HepG2 (cell line): ENCODE results near the gene TFE3. TPM values are rescaled to one million over a fixed set of nuclear protein-coding genes. Genes with fewer than 3 reads are reported as not detected.
A peak's percentile ranks its signal among the peaks of the same experiment; 100 is the strongest.

Experiments
- CSRNP2 ChIP-seq: sonication (generic); formaldehyde crosslinking; conservative IDR thresholded peaks from 2 replicates; pipeline ENCODE4 v1.8.0; 2022; ENCODE audit warnings: low read depth, missing genetic modification reagents
- FIP1L1 ChIP-seq: fragments of 200-400 bp; formaldehyde crosslinking; IDR thresholded peaks from 2 replicates; pipeline ENCODE4 v1.6.1; 2018; ENCODE audit warnings: low read depth, mild to moderate bottlenecking, low read length, moderate library complexity, borderline replicate concordance; ENCODE audit not compliant: insufficient read depth
- GFI1 ChIP-seq: sonication (generic); formaldehyde crosslinking; IDR thresholded peaks from 2 replicates; pipeline ENCODE4 v1.5.0; 2020; ENCODE audit warnings: missing genetic modification reagents, mild to moderate bottlenecking, borderline replicate concordance
- HIC2 ChIP-seq: sonication (generic); formaldehyde crosslinking; IDR thresholded peaks from 2 replicates; pipeline ENCODE4 v1.9.0; 2022; ENCODE audit warnings: low read depth, missing genetic modification reagents
- HOXA3 ChIP-seq: sonication (generic); formaldehyde crosslinking; IDR thresholded peaks from 2 replicates; pipeline ENCODE4 v1.5.0; 2020; ENCODE audit warnings: missing genetic modification reagents
- KLF9 ChIP-seq: IDR thresholded peaks from 2 replicates; pipeline ENCODE4 v1.6.1; 2016; ENCODE audit warnings: low read depth
- MAX ChIP-seq: IDR thresholded peaks from 2 replicates; pipeline ENCODE4 v1.6.1; 2012; ENCODE audit warnings: inconsistent platforms
- MED1 ChIP-seq: sonication (generic); formaldehyde crosslinking; IDR thresholded peaks from 2 replicates; pipeline ENCODE4 v1.4.0; 2020; ENCODE audit warnings: missing genetic modification reagents
- NCOA1 ChIP-seq: sonication (generic); formaldehyde crosslinking; IDR thresholded peaks from 2 replicates; pipeline ENCODE4 v1.9.0; 2021; ENCODE audit warnings: missing genetic modification reagents
- NCOR1 ChIP-seq: fragments of 200-600 bp; sonication (generic); IDR thresholded peaks from 2 replicates; pipeline ENCODE4 v1.7.0; 2017; ENCODE audit warnings: antibody characterized with exemption, low read length, borderline replicate concordance
- NFIB ChIP-seq: sonication (generic); formaldehyde crosslinking; IDR thresholded peaks from 2 replicates; pipeline ENCODE4 v1.9.0; 2021; ENCODE audit warnings: missing genetic modification reagents, mild to moderate bottlenecking, borderline replicate concordance
- NR2C2 ChIP-seq: sonication (generic); formaldehyde crosslinking; IDR thresholded peaks from 2 replicates; pipeline ENCODE4 v1.4.0; 2020; ENCODE audit warnings: missing genetic modification reagents, mild to moderate bottlenecking, moderate library complexity, borderline replicate concordance
- PLRG1 ChIP-seq: fragments of 450-650 bp; conservative IDR thresholded peaks from 2 replicates; pipeline ENCODE4 v1.6.1; 2016
- POGZ ChIP-seq: sonication (generic); formaldehyde crosslinking; IDR thresholded peaks from 2 replicates; pipeline ENCODE4 v1.4.0; 2020; ENCODE audit warnings: mild to moderate bottlenecking, missing genetic modification reagents
- PRMT3 ChIP-seq: sonication (generic); formaldehyde crosslinking; IDR thresholded peaks from 2 replicates; pipeline ENCODE4 v1.8.1; 2022; ENCODE audit warnings: low read depth, mild to moderate bottlenecking, moderate library complexity, missing genetic modification reagents, borderline replicate concordance
- SNAI1 ChIP-seq: sonication (generic); formaldehyde crosslinking; IDR thresholded peaks from 2 replicates; pipeline ENCODE4 v1.5.0; 2020; ENCODE audit warnings: mild to moderate bottlenecking, missing genetic modification reagents, borderline replicate concordance
- SOX6 ChIP-seq, 2 experiments: fragments of 450-650 bp in 1 of 2; sonication (generic) in 1 of 2; formaldehyde crosslinking in 1 of 2; IDR thresholded peaks; 2 replicates each; pipeline versions ENCODE4 v1.4.0 to v1.6.1; 2017 to 2020; ENCODE audit warnings: antibody characterized with exemption in 1 of 2, mild to moderate bottlenecking in 1 of 2, missing genetic modification reagents in 1 of 2
- U2AF2 ChIP-seq: fragments of 200-400 bp; formaldehyde crosslinking; IDR thresholded peaks from 2 replicates; pipeline ENCODE4 v1.6.1; 2017; ENCODE audit warnings: low read depth, mild to moderate bottlenecking, low read length
- ZBTB1 ChIP-seq: sonication (generic); formaldehyde crosslinking; IDR thresholded peaks from 2 replicates; pipeline ENCODE4 v1.4.0; 2020; ENCODE audit warnings: missing genetic modification reagents, borderline replicate concordance
- ZBTB25 ChIP-seq: IDR thresholded peaks from 2 replicates; pipeline ENCODE4 v1.6.1; 2018; ENCODE audit warnings: missing genetic modification reagents
- ZBTB8A ChIP-seq: sonication (generic); formaldehyde crosslinking; IDR thresholded peaks from 2 replicates; pipeline ENCODE4 v1.4.0; 2020; ENCODE audit warnings: mild to moderate bottlenecking, low read depth, missing genetic modification reagents, borderline replicate concordance
- ZNF124 ChIP-seq: sonication (generic); formaldehyde crosslinking; IDR thresholded peaks from 2 replicates; pipeline ENCODE4 v1.4.0; 2020; ENCODE audit warnings: missing genetic modification reagents
- ZNF563 ChIP-seq: sonication (generic); formaldehyde crosslinking; IDR thresholded peaks from 2 replicates; pipeline ENCODE4 v1.8.0; 2022; ENCODE audit warnings: mild to moderate bottlenecking, moderate library complexity, missing genetic modification reagents
- ZNF589 ChIP-seq: sonication (generic); formaldehyde crosslinking; conservative IDR thresholded peaks from 2 replicates; pipeline ENCODE4 v1.8.0; 2022; ENCODE audit warnings: mild to moderate bottlenecking, moderate library complexity, missing genetic modification reagents
- ZNF740 ChIP-seq: sonication (generic); formaldehyde crosslinking; IDR thresholded peaks from 2 replicates; pipeline ENCODE4 v1.4.0; 2020; ENCODE audit warnings: missing genetic modification reagents
- ZNF766 ChIP-seq: sonication (generic); formaldehyde crosslinking; IDR thresholded peaks from 2 replicates; pipeline ENCODE4 v1.5.0; 2020; ENCODE audit warnings: missing genetic modification reagents, borderline replicate concordance
- polyA plus RNA-seq, 8 experiments: library from polyadenylated mRNA; depleted of rRNA in 3 of 8; stranded (reverse) in 7 of 8; unstranded in 1 of 8; fragments of >200 nt; fragmentation: Illumina TruSeq in 4 of 8; extraction: Trizol in 4 of 8; gene quantifications; 2 replicates each; pipeline versions ENCODE4 v1.2.1 to v1.2.3, GENCODE V29; 2011 to 2016; ENCODE audit warnings: low read depth in 4 of 8, missing spikeins in 1 of 8, mixed read lengths in 1 of 8; ENCODE audit not compliant: insufficient read depth in 1 of 8
- total RNA-seq, 5 experiments: library from RNA; depleted of rRNA; stranded (reverse); fragments of >200 nt; fragmentation: Illumina TruSeq; extraction: Trizol; gene quantifications; 2 replicates each; pipeline ENCODE4 v1.2.3, GENCODE V29; 2016; ENCODE audit warnings: low read depth in 1 of 5

Gene TFE3
- total and polyA plus RNA-seq, 2 of the 13 experiments (the other 11 are each of a cell fraction or from before 2014, with no cell fraction given) = 8.3 to 12.3 TPM

- TF ChIP-seq PRMT3 (CRISPR knock-in tag) (no peak), HIC2 (no peak), KLF9 (CRISPR knock-in tag) (no peak), SOX6 (IDR thresholded peaks at IDR 0.05) (no peak), SOX6 (CRISPR knock-in tag; IDR thresholded peaks at IDR 0.05) (peak; percentile 30; the same call in 1 of the 2 replicates), NCOA1 (CRISPR knock-in tag) (no peak), SNAI1 (CRISPR knock-in tag) (no peak), ZBTB8A (no peak), MED1 (CRISPR knock-in tag) (no peak; the same call in 1 of the 2 replicates), GFI1 (CRISPR knock-in tag) (0 out of 2 replicates have a peak, but pooled peaks have one; percentile 40), ZNF589 (CRISPR knock-in tag) (no peak), U2AF2 (no peak), FIP1L1 (no peak), ZNF563 (CRISPR knock-in tag) (no peak), ZNF124 (CRISPR knock-in tag) (no peak), NR2C2 (CRISPR knock-in tag) (no peak), NFIB (CRISPR knock-in tag) (no peak), ZNF766 (CRISPR knock-in tag) (no peak), CSRNP2 (CRISPR knock-in tag) (no peak), ZBTB25 (CRISPR knock-in tag) (no peak), MAX (no peak; the same call in 1 of the 2 replicates), HOXA3 (CRISPR knock-in tag) (peak; percentile 30; the same call in 1 of the 2 replicates), ZNF740 (CRISPR knock-in tag) (no peak; the same call in 1 of the 2 replicates), NCOR1 (no peak), ZBTB1 (CRISPR knock-in tag) (no peak), POGZ (CRISPR knock-in tag) (peak; percentile 58), PLRG1 (no peak)
Observed at GRCh38 chrX:49043220-49043986, at the start of gene TFE3 (continued).
